GM12878 (cell line): ENCODE results near the gene EEF1E1. TPM values are rescaled to one million over a fixed set of nuclear protein-coding genes. Genes with fewer than 3 reads are reported as not detected.

Experiments used
- ATAC-seq: fragments of 200-7000 bp; cut with Tn5 transposase; 3 replicates; pipeline ENCODE4 v1.9.1; 2020; ENCODE audit warnings: mild to moderate bottlenecking, moderate library complexity
- BruUV-seq: library from RNA; stranded (reverse); fragments of 400-500 nt; replicated peaks from 2 replicates; lab custom pipeline; 2021; lab: Mats Ljungman, UMichigan
- CTCF ChIA-PET: fragments of 300-600 bp; sonication (Branson Sonifier 250); formaldehyde crosslinking; extraction: SDS; loops from one replicate; lab custom pipeline; 2021; ENCODE audit warnings: inconsistent platforms; lab: Yijun Ruan, JAX
- POLR2A ChIA-PET: fragments of 350-600 bp; formaldehyde crosslinking; extraction: SDS; loops from one replicate; lab custom pipeline; 2021; ENCODE audit warnings: inconsistent platforms; lab: Charles Lee
- RAD21 ChIA-PET: fragments of 300-600 bp; sonication (Branson Sonifier 250); formaldehyde crosslinking; loops from one replicate; lab custom pipeline; 2023; ENCODE audit warnings: antibody characterized with exemption; ENCODE audit not compliant: unreplicated experiment; lab: Charles Lee
- SMC1A ChIA-PET: fragments of 300-600 bp; sonication (Branson Sonifier 250); formaldehyde crosslinking; loops from one replicate; lab custom pipeline; 2023; ENCODE audit not compliant: unreplicated experiment, uncharacterized antibody; lab: Charles Lee
- DNase-seq: peaks from one replicate; pipeline ENCODE4 v3.0.0-alpha.2; 2011; ENCODE audit warnings: low read depth, low spot score
- FAIRE-seq: peaks from 3 replicates; lab custom pipeline; 2011; peaks lifted over from hg19 to GRCh38; lab: Jason Lieb, UNC
- H2AFZ ChIP-seq: 2 replicates; pipeline ENCODE4 v1.6.0; 2011; ENCODE audit warnings: low read depth, low read length, control low read depth; ENCODE audit not compliant: control insufficient read depth
- H3K27ac ChIP-seq: 2 replicates; pipeline ENCODE4 v1.5.1; 2011; ENCODE audit warnings: control low read depth; ENCODE audit not compliant: control insufficient read depth, insufficient read depth
- H3K27me3 ChIP-seq, 2 experiments: replicated peaks in 1 of 2; 2 replicates each; pipeline versions ENCODE4 v1.6.0 to v1.6.1; 2011; ENCODE audit warnings: low read length in 1 of 2; ENCODE audit not compliant: control insufficient read depth in 2 of 2, insufficient read depth in 2 of 2
- H3K36me3 ChIP-seq, 2 experiments: 2 replicates each; pipeline ENCODE4 v1.5.1; 2011; ENCODE audit warnings: low read length in 1 of 2; ENCODE audit not compliant: control insufficient read depth in 2 of 2, insufficient read depth in 2 of 2
- H3K4me1 ChIP-seq: 2 replicates; pipeline ENCODE4 v1.6.1; 2011; ENCODE audit warnings: mild to moderate bottlenecking, low read length, moderate library complexity, mixed read lengths; ENCODE audit not compliant: control insufficient read depth, insufficient read depth
- H3K4me2 ChIP-seq: 2 replicates; pipeline ENCODE4 v1.6.0; 2011; ENCODE audit warnings: control low read depth; ENCODE audit not compliant: control insufficient read depth, insufficient read depth
- H3K4me3 ChIP-seq: fragments of 200-600 bp; sonication (generic); 2 replicates; pipeline ENCODE4 v1.5.1; 2016
- H3K79me2 ChIP-seq: 2 replicates; pipeline ENCODE4 v1.6.0; 2011; ENCODE audit warnings: low read length; ENCODE audit not compliant: control insufficient read depth, insufficient read depth
- H3K9ac ChIP-seq: 2 replicates; pipeline ENCODE4 v1.8.0; 2011; ENCODE audit warnings: low read length, control low read depth, mixed read lengths; ENCODE audit not compliant: control insufficient read depth, insufficient read depth
- H3K9me3 ChIP-seq: replicated peaks from 3 replicates; pipeline ENCODE4 v1.5.1; 2011; ENCODE audit warnings: mild to moderate bottlenecking, low read length; ENCODE audit not compliant: control insufficient read depth, insufficient read depth
- H4K20me1 ChIP-seq: 2 replicates; pipeline ENCODE4 v1.6.0; 2011; ENCODE audit not compliant: control insufficient read depth, insufficient read depth
- EP300 ChIP-seq, 2 experiments: fragments of 150-350 bp in 1 of 2; IDR thresholded peaks; 2 replicates each; pipeline ENCODE4 v1.6.1; 2011 to 2012; ENCODE audit warnings: low read depth in 2 of 2, low read length in 2 of 2, borderline replicate concordance in 1 of 2, improper control_type of control experiment in 1 of 2, inconsistent platforms in 1 of 2; ENCODE audit not compliant: control insufficient read depth in 1 of 2
- MAX ChIP-seq: IDR thresholded peaks from 2 replicates; pipeline ENCODE4 v1.6.1; 2012; ENCODE audit warnings: low read depth, low read length, improper control_type of control experiment
- PBX3 ChIP-seq: IDR thresholded peaks from 2 replicates; pipeline ENCODE4 v1.6.1; 2011; ENCODE audit warnings: mild to moderate bottlenecking, low read depth, low read length, moderate library complexity; ENCODE audit not compliant: insufficient replicate concordance
- POLR2AphosphoS2 ChIP-seq: IDR thresholded peaks from 2 replicates; pipeline ENCODE4 v1.6.1; 2011; ENCODE audit warnings: low read depth, mild to moderate bottlenecking, low read length, improper control_type of control experiment, moderate library complexity
- RB1 ChIP-seq: fragments of 450-650 bp; formaldehyde crosslinking; IDR thresholded peaks from 2 replicates; pipeline ENCODE4 v1.6.1; 2017; ENCODE audit warnings: mild to moderate bottlenecking, borderline replicate concordance
- SKIL ChIP-seq: fragments of 450-650 bp; IDR thresholded peaks from 2 replicates; pipeline ENCODE4 v1.6.1; 2017; ENCODE audit warnings: mild to moderate bottlenecking, low read depth, inconsistent platforms; ENCODE audit not compliant: poor library complexity, severe bottlenecking
- USF1 ChIP-seq: IDR thresholded peaks from 2 replicates; pipeline ENCODE4 v1.6.1; 2011; ENCODE audit warnings: borderline replicate concordance, low read depth, mild to moderate bottlenecking, moderate library complexity, mixed read lengths, low read length; ENCODE audit not compliant: insufficient read depth; ENCODE audit errors: extremely low read length
- USF2 ChIP-seq: IDR thresholded peaks from 2 replicates; pipeline ENCODE4 v1.6.1; 2011; ENCODE audit warnings: low read depth, low read length, improper control_type of control experiment, borderline replicate concordance
- WRNIP1 ChIP-seq: IDR thresholded peaks from 2 replicates; pipeline ENCODE4 v1.6.1; 2011; ENCODE audit warnings: low read depth, low read length, improper control_type of control experiment, borderline replicate concordance
- YY1 ChIP-seq: IDR thresholded peaks from 2 replicates; pipeline ENCODE4 v1.6.1; 2011; ENCODE audit warnings: low read depth, mild to moderate bottlenecking, low read length
- ZNF592 ChIP-seq: fragments of 450-650 bp; IDR thresholded peaks from 2 replicates; pipeline ENCODE4 v1.6.1; 2017; ENCODE audit warnings: mild to moderate bottlenecking, moderate library complexity
- WGBS: methylation state at CpG from one replicate; pipeline ENCODE4 v1.1.6; 2016; ENCODE audit warnings: low lambda C conversion rate; ENCODE audit not compliant: insufficient replicate concordance, insufficient coverage; ENCODE audit errors: missing lambda C conversion rate; 5-methylcytosine and 5-hydroxymethylcytosine counted together
- in situ Hi-C: fragments of 300-500 bp; cut with MboI; formaldehyde crosslinking; loops from 9 replicates; pipeline ENCODE4 v1.14.3; 2018; ENCODE audit warnings: mixed read lengths
- intact Hi-C: fragments of 100-400 bp; cut with micrococcal nuclease; formaldehyde crosslinking; loops from one replicate; pipeline ENCODE4 v1.14.2; 2022; ENCODE audit not compliant: unreplicated experiment
- polyA plus RNA-seq, 11 experiments: library from polyadenylated mRNA; depleted of rRNA in 4 of 11; unstranded in 6 of 11; stranded (reverse) in 5 of 11; fragments of >200 nt; fragmentation: Nextera tagmentation in 4 of 11; fragmentation: Illumina TruSeq in 1 of 11; extraction: Ambion mirVana in 4 of 11; extraction: Trizol in 1 of 11; gene quantifications; 1 replicate in 1 of 11; 2 replicates in 10 of 11; pipeline versions ENCODE4 v1.2.1 to v1.2.3, GENCODE V29; 2011 to 2016; ENCODE audit warnings: inconsistent platforms in 2 of 11, missing spikeins in 2 of 11, low read depth in 1 of 11
- total RNA-seq, 4 experiments: library from RNA; depleted of rRNA in 3 of 4; stranded (reverse); fragments of >200 nt in 3 of 4; fragmentation: Illumina TruSeq in 1 of 4; extraction: Trizol in 1 of 4; gene quantifications; 2 replicates each; pipeline versions ENCODE4 v1.2.1 to v1.2.3, GENCODE V29; 2013 to 2021

Gene EEF1E1
- total and polyA plus RNA-seq, 10 of the 15 experiments (the other 5 are each of a cell fraction or from before 2014, with no cell fraction given), result 55.3 to 668 (median 121) TPM

- Histone ChIP-seq H3K27me3 (no peaks in the 10 kb centered on the region), H3K27ac (no peak overlapping the region), H3K4me2 (no peak overlapping the region), H3K4me3 (no peak overlapping the region), H3K9ac (no peak overlapping the region), H3K4me1 (no peaks in the 10 kb centered on the region), H2AFZ (no peak overlapping the region), H3K79me2 (no peaks in the 10 kb centered on the region), H3K36me3 (peaks cover 0 to 3% of the 10 kb centered on the region in 2 experiments; a peak in 1 of 4 replicates), H4K20me1 (no peaks in the 10 kb centered on the region), H3K9me3 (no peaks in the 10 kb centered on the region; the same call in 2 of the 3 replicates)
- ATAC-seq (no peak), DNase-seq (no peak), FAIRE-seq (no peak)
- ChIA-PET CTCF (no interaction called here), RAD21 (no interaction called here), SMC1A (no interaction called here), POLR2A (no interaction called here)
- 82% methylated on average over 3 of the region's 3 CpGs for WGBS
- BruUV-seq, result no TSS peak
- intact Hi-C loops (no loop called here), in situ Hi-C loops (no loop called here)
- TF ChIP-seq YY1 (no peak), RB1 (no peak), MAX (no peak), USF2 (no peak), USF1 (no peak), SKIL (no peak), POLR2AphosphoS2 (no peak), ZNF592 (no peak), EP300 (IDR thresholded peaks at IDR 0.05; ENCODE audit: borderline replicate concordance in 1 of 2, control insufficient read depth in 1 of 2, low read depth in 2 of 2, low read length in 2 of 2) (no peak), PBX3 (no peak), WRNIP1 (no peak)
Measured at GRCh38 chr6:8043221-8043620, 59.1 kb downstream of the EEF1E1 start.
